ENCODE data around the gene ESRRA. TPM values are rescaled to one million over a fixed set of nuclear protein-coding genes. Genes with fewer than 3 reads are reported as not detected.

The ESRRA gene
- total RNA-seq, 6 experiments from 2014 or later, result 28.5 to 82.6 (median 47.7) TPM

- intact Hi-C loops (cut with DNase I), result no loop called here
- Histone ChIP-seq H3K4me1 (peaks cover 0 to 12% (median 6%) of the 10 kb centered on the region in 4 donors), H3K36me3 (no peaks in the 10 kb centered on the region), H3K27ac (peak within 1 kb of the TSS; percentile 68 to 95 (median 83)), H3K4me3 (peak within 1 kb of the TSS; percentile 65 to 96 (median 93)), H3K27me3 (no peaks in the 10 kb centered on the region), H3K9me3 (no peaks in the 10 kb centered on the region)
- TF ChIP-seq POLR2A (IDR thresholded peaks at IDR 0.05) (no peak), CTCF (IDR thresholded peaks at IDR 0.05) (no peak)
- ATAC-seq, result peak; percentile 62 to 84 (median 66)
- 0% methylated on average over 20 of the region's 102 CpGs for WGBS (ENCODE audit: insufficient coverage, low coverage, low lambda C conversion rate, missing lambda C conversion rate)
- peak; percentile 86 to 91 (median 91) for DNase-seq
These were observed 20.1 kb upstream of the ESRRA start, which contains the start of gene GPR137 for GRCh38 chr11:64284962-64285884. Gene GPR137, plus strand, starts transcription at chr11:64285848. Its CDS starts 677 bp downstream, at chr11:64286525.

- Histone ChIP-seq H3K27me3 (no peaks in the 10 kb centered on the region), H3K27ac (peak overlapping the region; percentile 68 to 95 (median 83)), H3K9me3 (no peaks in the 10 kb centered on the region), H3K36me3 (no peaks in the 10 kb centered on the region), H3K4me3 (peak overlapping the region; percentile 65 to 96 (median 93)), H3K4me1 (peaks cover 0 to 12% (median 6%) of the 10 kb centered on the region in 4 donors)
- WGBS (ENCODE audit: insufficient coverage, low coverage, low lambda C conversion rate, missing lambda C conversion rate), result 33% methylated on average over 21 of the region's 40 CpGs
- peak in 3 of 4 donors; percentile 19 to 40 (median 35) for ATAC-seq
- peak; percentile 74 to 80 (median 80) for DNase-seq
- TF ChIP-seq CTCF (IDR thresholded peaks at IDR 0.05), result peak in 1 of 4 donors; percentile 20
- TF ChIP-seq POLR2A (IDR thresholded peaks at IDR 0.05), result no peak
- intact Hi-C loops (cut with DNase I), result no loop called here
These were observed 19.2 kb upstream of the ESRRA start for GRCh38 chr11:64285885-64286800.

GRCh38 chr11:64286801-64287159 lies 18.5 kb upstream of the ESRRA start:
- ATAC-seq, result no peak
- WGBS (ENCODE audit: insufficient coverage, low coverage, low lambda C conversion rate, missing lambda C conversion rate), result 69% methylated on average over 2 of the region's 9 CpGs

More at GRCh38 chr11:64286801-64287159, 18.5 kb upstream of the ESRRA start:
- Histone ChIP-seq H3K4me3 (no peak overlapping the region), H3K9me3 (no peaks in the 10 kb centered on the region), H3K27ac (no peak overlapping the region), H3K4me1 (peaks cover 0 to 18% (median 6%) of the 10 kb centered on the region in 4 donors), H3K27me3 (no peaks in the 10 kb centered on the region), H3K36me3 (no peaks in the 10 kb centered on the region)
- no peak for TF ChIP-seq POLR2A (IDR thresholded peaks at IDR 0.05)
- TF ChIP-seq CTCF (IDR thresholded peaks at IDR 0.05), result no peak
- intact Hi-C loops (cut with DNase I), result no loop called here
- no peak for DNase-seq
